Measurements from ENCODE around the gene E2F1.

Gene E2F1

GRCh38 chr20:33673410-33674293 lies 12.5 kb downstream of the E2F1 start:
- TF ChIP-seq CTCF (IDR thresholded peaks at IDR 0.05; ENCODE audit: insufficient read depth, missing control alignments), result no peak
- DNase-seq (ENCODE audit: insufficient read length, low spot score) (no peak), FAIRE-seq (no peak)

GRCh38 chr20:33673114-33673409 lies 13.1 kb downstream of the E2F1 start:
- no peak for TF ChIP-seq CTCF (IDR thresholded peaks at IDR 0.05; ENCODE audit: insufficient read depth, missing control alignments)
- FAIRE-seq (no peak), DNase-seq (ENCODE audit: insufficient read length, low spot score) (no peak)

- FAIRE-seq (no peak), DNase-seq (ENCODE audit: insufficient read length, low spot score) (no peak)
- TF ChIP-seq CTCF (IDR thresholded peaks at IDR 0.05; ENCODE audit: insufficient read depth, missing control alignments), result no peak
Measured at GRCh38 chr20:33672426-33673113, 13.6 kb downstream of the E2F1 start.

GRCh38 chr20:33671573-33672288 lies 14.5 kb downstream of the E2F1 start:
- no peak for DNase-seq (ENCODE audit: insufficient read length, low spot score)
- FAIRE-seq, result no peak

GRCh38 chr20:33670715-33671499 lies 15.3 kb downstream of the E2F1 start:
- DNase-seq (ENCODE audit: insufficient read length, low spot score), result no peak
- no peak for FAIRE-seq
- no peak for TF ChIP-seq CTCF (IDR thresholded peaks at IDR 0.05; ENCODE audit: insufficient read depth, missing control alignments)

More at GRCh38 chr20:33671573-33672288, 14.5 kb downstream of the E2F1 start:
- no peak for TF ChIP-seq CTCF (IDR thresholded peaks at IDR 0.05; ENCODE audit: insufficient read depth, missing control alignments)

- no peak for DNase-seq (ENCODE audit: insufficient read length, low spot score)
- FAIRE-seq, result no peak
Measured at GRCh38 chr20:33669873-33670640, 16.1 kb downstream of the E2F1 start.

More at GRCh38 chr20:33669873-33670640, 16.1 kb downstream of the E2F1 start:
- TF ChIP-seq CTCF (IDR thresholded peaks at IDR 0.05; ENCODE audit: insufficient read depth, missing control alignments), result no peak

All from D721Med (cell line).